ENCODE data around the gene POU3F2. TPM values are rescaled to one million over a fixed set of nuclear protein-coding genes. Genes with fewer than 3 reads are reported as not detected.
A peak's percentile ranks its signal among the peaks of the same experiment; 100 is the strongest.

The POU3F2 gene
- total and polyA plus RNA-seq, 2 donors (not counting 1 experiment from before 2014, with no cell fraction given): not detected

GRCh38 chr6:98847779-98848538 is 13.6 kb downstream of the POU3F2 start:
- Histone ChIP-seq H3K36me3 (ENCODE audit: control insufficient read depth, insufficient read depth, low read length) (no peaks in the 10 kb centered on the region), H3K27me3 (ENCODE audit: control insufficient read depth, insufficient read depth, low read length) (peaks cover 53% of the 10 kb centered on the region), H3K27ac (ENCODE audit: insufficient read depth, low read length) (no peak overlapping the region), H4K20me1 (ENCODE audit: control insufficient read depth, extremely low read depth, insufficient read depth, low read length) (no peaks in the 10 kb centered on the region), H3K4me1 (ENCODE audit: control insufficient read depth, extremely low read depth, insufficient read depth, low read length) (no peaks in the 10 kb centered on the region), H3K4me3 (replicated peaks in 1 of 4; ENCODE audit: control extremely low read depth in 1 of 4, insufficient read depth in 1 of 4, low read depth in 3 of 4, low read length in 4 of 4) (peak overlapping the region in 1 of 4 experiments; percentile 33), H2AFZ (ENCODE audit: low read length) (no peak overlapping the region), H3K9ac (ENCODE audit: insufficient read depth, low read length) (no peak overlapping the region), H3K79me2 (ENCODE audit: control insufficient read depth, insufficient read depth, low read length) (no peaks in the 10 kb centered on the region), H3K4me2 (ENCODE audit: extremely low read depth, insufficient read depth, low read length) (peak overlapping the region; percentile 13), H3K9me3 (ENCODE audit: control insufficient read depth, insufficient read depth, low read depth, low read length) (no peaks in the 10 kb centered on the region)
- DNase-seq (ENCODE audit: low read depth in 2 of 2): no peak
- peak; percentile 86 for TF ChIP-seq EZH2 (IDR thresholded peaks at IDR 0.05; ENCODE audit: low read length, missing control alignments)
- TF ChIP-seq CTCF (conservative IDR thresholded peaks at IDR 0.05 in 1 of 2, IDR thresholded peaks at IDR 0.05 in 1 of 2; ENCODE audit: low read depth in 1 of 2, low read length in 2 of 2): no peak

- no peak for DNase-seq (ENCODE audit: low read depth in 2 of 2)
- Histone ChIP-seq H4K20me1 (ENCODE audit: control insufficient read depth, extremely low read depth, insufficient read depth, low read length) (no peaks in the 10 kb centered on the region), H3K4me1 (ENCODE audit: control insufficient read depth, extremely low read depth, insufficient read depth, low read length) (no peaks in the 10 kb centered on the region), H3K79me2 (ENCODE audit: control insufficient read depth, insufficient read depth, low read length) (no peaks in the 10 kb centered on the region), H3K4me2 (ENCODE audit: extremely low read depth, insufficient read depth, low read length) (no peak overlapping the region), H3K36me3 (ENCODE audit: control insufficient read depth, insufficient read depth, low read length) (no peaks in the 10 kb centered on the region), H3K9me3 (ENCODE audit: control insufficient read depth, insufficient read depth, low read depth, low read length) (no peaks in the 10 kb centered on the region), H2AFZ (ENCODE audit: low read length) (no peak overlapping the region), H3K27ac (ENCODE audit: insufficient read depth, low read length) (no peak overlapping the region), H3K4me3 (replicated peaks in 1 of 4; ENCODE audit: control extremely low read depth in 1 of 4, insufficient read depth in 1 of 4, low read depth in 3 of 4, low read length in 4 of 4) (no peak overlapping the region), H3K9ac (ENCODE audit: insufficient read depth, low read length) (no peak overlapping the region), H3K27me3 (ENCODE audit: control insufficient read depth, insufficient read depth, low read length) (peaks cover 45% of the 10 kb centered on the region)
- TF ChIP-seq EZH2 (IDR thresholded peaks at IDR 0.05; ENCODE audit: low read length, missing control alignments) (no peak), CTCF (conservative IDR thresholded peaks at IDR 0.05 in 1 of 2, IDR thresholded peaks at IDR 0.05 in 1 of 2; ENCODE audit: low read depth in 1 of 2, low read length in 2 of 2) (no peak)
Measured at GRCh38 chr6:98848539-98849242, 14.3 kb downstream of the POU3F2 start.

GRCh38 chr6:98864497-98864896 is 30.1 kb downstream of the POU3F2 start:
- Histone ChIP-seq H3K27ac (ENCODE audit: insufficient read depth, low read length) (no peak overlapping the region), H3K4me2 (ENCODE audit: extremely low read depth, insufficient read depth, low read length) (no peak overlapping the region), H3K9ac (ENCODE audit: insufficient read depth, low read length) (no peak overlapping the region), H3K79me2 (ENCODE audit: control insufficient read depth, insufficient read depth, low read length) (no peaks in the 10 kb centered on the region), H3K4me3 (replicated peaks in 1 of 4; ENCODE audit: control extremely low read depth in 1 of 4, insufficient read depth in 1 of 4, low read depth in 3 of 4, low read length in 4 of 4) (no peak overlapping the region), H4K20me1 (ENCODE audit: control insufficient read depth, extremely low read depth, insufficient read depth, low read length) (no peaks in the 10 kb centered on the region), H2AFZ (ENCODE audit: low read length) (no peak overlapping the region), H3K27me3 (ENCODE audit: control insufficient read depth, insufficient read depth, low read length) (no peaks in the 10 kb centered on the region), H3K9me3 (ENCODE audit: control insufficient read depth, insufficient read depth, low read depth, low read length) (no peaks in the 10 kb centered on the region), H3K4me1 (ENCODE audit: control insufficient read depth, extremely low read depth, insufficient read depth, low read length) (no peaks in the 10 kb centered on the region), H3K36me3 (ENCODE audit: control insufficient read depth, insufficient read depth, low read length) (no peaks in the 10 kb centered on the region)
- no peak for TF ChIP-seq EZH2 (IDR thresholded peaks at IDR 0.05; ENCODE audit: low read length, missing control alignments)
- no peak for TF ChIP-seq CTCF (conservative IDR thresholded peaks at IDR 0.05 in 1 of 2, IDR thresholded peaks at IDR 0.05 in 1 of 2; ENCODE audit: low read depth in 1 of 2, low read length in 2 of 2)
- DNase-seq (ENCODE audit: low read depth in 2 of 2): no peak

All from fibroblast of lung (primary cell).